MG63 (cell line): ENCODE results near the gene TKTL1. TPM values are rescaled to one million over a fixed set of nuclear protein-coding genes. Genes with fewer than 3 reads are reported as not detected.

Experiments used
- DNase-seq: peaks from one replicate; pipeline ENCODE4 v3.0.0-alpha.2; 2020
- H3K27me3 ChIP-seq: fragments of 250-450 bp; sonication (Bioruptor Pico); 2 replicates; pipeline ENCODE4 v1.5.1; 2020; ENCODE audit warnings: mild to moderate bottlenecking, moderate library complexity
- H3K36me3 ChIP-seq: fragments of 250-450 bp; sonication (Bioruptor Pico); 2 replicates; pipeline ENCODE4 v1.5.1; 2020; ENCODE audit warnings: mild to moderate bottlenecking, moderate library complexity
- H3K4me3 ChIP-seq: fragments of 250-450 bp; sonication (Bioruptor Pico); 2 replicates; pipeline ENCODE4 v1.5.1; 2020; ENCODE audit warnings: mild to moderate bottlenecking, moderate library complexity
- H3K9me3 ChIP-seq: fragments of 250-450 bp; sonication (Bioruptor Pico); 2 replicates; pipeline ENCODE4 v1.5.1; 2020; ENCODE audit warnings: mild to moderate bottlenecking, moderate library complexity
- total RNA-seq: library from RNA; depleted of rRNA; stranded (reverse); fragments of >200 nt; shearing (Covaris generic); gene quantifications from 2 replicates; pipeline ENCODE4 v1.2.3, GENCODE V29; 2014; ENCODE audit warnings: low replicate concordance; rRNA removed

The TKTL1 gene
- total RNA-seq, 1 experiment from 2014 or later, result not detected

GRCh38 chrX:154374313-154375155 lies 78.9 kb downstream of the TKTL1 start, which contains the start of gene FLNA:
Gene FLNA (minus strand): TSS chrX:154374634. CDS start chrX:154371245, 3,389 bp downstream.
- H3K9me3 ChIP-seq, result no peaks in the 10 kb centered on the region
- peaks cover 12% of the 10 kb centered on the region for H3K36me3 ChIP-seq
- no peaks in the 10 kb centered on the region for H3K27me3 ChIP-seq
- H3K4me3 ChIP-seq, result peak within 1 kb of the TSS; percentile 53
- DNase-seq, result peak; percentile 54

GRCh38 chrX:154375156-154375504 lies 79.5 kb downstream of the TKTL1 start:
- H3K9me3 ChIP-seq, result no peaks in the 10 kb centered on the region
- no peak for DNase-seq
- H3K27me3 ChIP-seq, result no peaks in the 10 kb centered on the region
- H3K36me3 ChIP-seq, result peaks cover 9% of the 10 kb centered on the region
- peak overlapping the region; percentile 33 for H3K4me3 ChIP-seq

- Histone ChIP-seq H3K36me3 (peaks cover 3% of the 10 kb centered on the region; the same call in 1 of the 2 replicates), H3K9me3 (no peaks in the 10 kb centered on the region), H3K4me3 (no peak overlapping the region), H3K27me3 (no peaks in the 10 kb centered on the region)
- DNase-seq, result no peak
Observed at GRCh38 chrX:154376774-154377173, 81.2 kb downstream of the TKTL1 start.

GRCh38 chrX:154378059-154378798 lies 82.6 kb downstream of the TKTL1 start:
- Histone ChIP-seq H3K4me3 (peak overlapping the region; percentile 50), H3K27me3 (no peaks in the 10 kb centered on the region), H3K36me3 (peaks cover 3% of the 10 kb centered on the region), H3K9me3 (no peaks in the 10 kb centered on the region)
- peak; percentile 83 for DNase-seq

DNA sequence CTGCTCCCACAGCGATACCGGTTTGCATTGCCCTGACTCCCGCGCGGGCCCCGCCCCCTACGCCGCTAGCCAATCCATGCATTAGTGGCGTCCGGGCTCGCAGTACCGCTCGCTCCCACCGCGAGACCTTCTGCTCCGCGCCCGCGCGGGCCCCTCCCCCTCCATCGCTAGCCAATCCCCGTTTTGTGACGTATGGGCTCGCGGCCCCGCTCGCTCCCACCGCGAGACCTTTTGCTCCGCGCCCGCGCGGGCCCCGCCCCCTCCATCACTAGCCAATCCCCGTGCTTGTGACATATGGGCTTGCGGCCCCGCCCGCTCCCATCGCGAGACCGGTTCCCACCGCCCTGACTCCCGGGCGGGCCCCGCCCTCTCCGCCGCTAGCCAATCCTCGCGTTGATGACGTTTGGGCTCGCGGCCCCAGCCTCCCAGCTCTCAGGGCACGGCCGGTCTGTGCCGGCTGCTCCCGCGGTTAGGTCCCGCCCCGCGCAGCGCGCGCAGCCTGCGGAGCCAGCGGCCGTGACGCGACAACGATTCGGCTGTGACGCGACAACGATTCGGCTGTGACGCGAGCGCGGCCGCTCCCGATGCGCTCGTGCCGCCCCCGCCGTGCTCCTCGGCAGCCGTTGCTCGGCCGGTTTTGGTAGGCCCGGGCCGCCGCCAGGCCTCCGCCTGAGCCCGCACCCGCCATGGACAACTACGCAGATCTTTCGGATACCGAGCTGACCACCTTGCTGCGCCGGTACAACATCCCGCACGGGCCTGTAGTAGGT lies 83.4 kb downstream of the TKTL1 start, which contains the start of gene EMD:
TSS of gene EMD (plus strand) at position 497 of the 770 bp plus-strand sequence. CDS start at position 687, 190 bp downstream.
- peak within 1 kb of the TSS; percentile 67 for H3K4me3 ChIP-seq
- no peaks in the 10 kb centered on the region for H3K9me3 ChIP-seq
- H3K36me3 ChIP-seq, result peaks cover 3% of the 10 kb centered on the region
- no peaks in the 10 kb centered on the region for H3K27me3 ChIP-seq
- peak; percentile 98 for DNase-seq

- peak overlapping the region; percentile 67 for H3K4me3 ChIP-seq
- peaks cover 3% of the 10 kb centered on the region for H3K36me3 ChIP-seq
- no peak for DNase-seq
- no peaks in the 10 kb centered on the region for H3K27me3 ChIP-seq
- H3K9me3 ChIP-seq, result no peaks in the 10 kb centered on the region
Observed at GRCh38 chrX:154379569-154379951, 84.0 kb downstream of the TKTL1 start.

Other genes with a start within 250 kb of the TKTL1 start
- gene MECP2, start 198.1 kb upstream of the TKTL1 start, total RNA-seq, result 37.3 and 47.0 TPM in 2 replicates
- gene OPN1LW, start 151.6 kb upstream of the TKTL1 start, total RNA-seq, result not detected in 2 replicates
- gene OPN1MW, start 113.2 kb upstream of the TKTL1 start, total RNA-seq, result not detected in 2 replicates
- not detected in 2 replicates for gene OPN1MW2, start 76.0 kb upstream of the TKTL1 start, total RNA-seq
- gene OPN1MW3, start 38.2 kb upstream of the TKTL1 start, total RNA-seq, result not detected in 2 replicates
- gene TEX28, start 671 bp upstream of the TKTL1 start, total RNA-seq, result not detected in 2 replicates
- 1,037 and 1,563 TPM in 2 replicates for gene FLNA, start 78.8 kb downstream of the TKTL1 start, total RNA-seq
- 48.7 and 62.4 TPM in 2 replicates for gene EMD, start 83.5 kb downstream of the TKTL1 start, total RNA-seq
- gene RPL10, start 102.6 kb downstream of the TKTL1 start, total RNA-seq, result 2,393 and 3,736 TPM in 2 replicates
- gene DNASE1L1, start 113.5 kb downstream of the TKTL1 start, total RNA-seq, result 20.0 and 21.9 TPM in 2 replicates
- gene TAFAZZIN, start 115.7 kb downstream of the TKTL1 start, total RNA-seq, result 15.1 and 16.2 TPM in 2 replicates
- 53.2 and 62.2 TPM in 2 replicates for gene ATP6AP1, start 132.9 kb downstream of the TKTL1 start, total RNA-seq
- gene GDI1, start 141.4 kb downstream of the TKTL1 start, total RNA-seq, result 43.6 and 59.8 TPM in 2 replicates
- 33.4 and 35.4 TPM in 2 replicates for gene FAM50A, start 148.3 kb downstream of the TKTL1 start, total RNA-seq
- 0.27 and 5.0 TPM in 2 replicates for gene PLXNA3, start 162.5 kb downstream of the TKTL1 start, total RNA-seq
- gene LAGE3, start 183.5 kb downstream of the TKTL1 start, total RNA-seq, result 20.5 and 25.7 TPM in 2 replicates
- gene UBL4A, start 190.8 kb downstream of the TKTL1 start, total RNA-seq, result 51.9 and 101 TPM in 2 replicates
- gene SLC10A3, start 194.8 kb downstream of the TKTL1 start, total RNA-seq, result 5.1 and 15.2 TPM in 2 replicates
- gene FAM3A, start 220.4 kb downstream of the TKTL1 start, total RNA-seq, result 22.3 and 48.2 TPM in 2 replicates